ENCODE measurements around the gene HYI. TPM values are rescaled to one million over a fixed set of nuclear protein-coding genes. Genes with fewer than 3 reads are reported as not detected.

The HYI gene
- total RNA-seq, 1 donor = 24.0 TPM

DNA sequence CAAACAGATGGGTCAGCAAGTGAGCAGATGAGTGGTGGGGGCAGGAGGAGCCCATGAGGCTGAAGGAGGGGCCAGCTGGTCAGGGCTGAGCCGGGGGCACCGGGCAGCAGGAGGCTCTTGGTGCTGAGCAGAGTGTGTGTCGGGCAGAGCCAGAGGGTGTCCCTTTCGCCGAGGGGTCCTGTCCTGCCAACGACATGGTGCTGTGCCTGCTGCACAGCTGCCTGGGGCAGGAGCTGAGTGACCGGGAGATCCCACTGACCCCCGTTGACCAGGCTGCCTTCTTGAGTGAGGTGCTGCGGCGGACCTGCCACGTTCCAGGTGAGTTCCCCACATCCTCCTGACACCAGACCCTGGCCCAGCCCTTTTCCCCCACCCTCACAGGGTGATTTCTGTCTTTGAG, 27.5 kb downstream of the HYI start:
- H3K4me3 ChIP-seq (ENCODE audit: low read depth, low read length) = no peak overlapping the region
- no peak for DNase-seq (ENCODE audit: low read depth)
- TF ChIP-seq, protein P1, sequence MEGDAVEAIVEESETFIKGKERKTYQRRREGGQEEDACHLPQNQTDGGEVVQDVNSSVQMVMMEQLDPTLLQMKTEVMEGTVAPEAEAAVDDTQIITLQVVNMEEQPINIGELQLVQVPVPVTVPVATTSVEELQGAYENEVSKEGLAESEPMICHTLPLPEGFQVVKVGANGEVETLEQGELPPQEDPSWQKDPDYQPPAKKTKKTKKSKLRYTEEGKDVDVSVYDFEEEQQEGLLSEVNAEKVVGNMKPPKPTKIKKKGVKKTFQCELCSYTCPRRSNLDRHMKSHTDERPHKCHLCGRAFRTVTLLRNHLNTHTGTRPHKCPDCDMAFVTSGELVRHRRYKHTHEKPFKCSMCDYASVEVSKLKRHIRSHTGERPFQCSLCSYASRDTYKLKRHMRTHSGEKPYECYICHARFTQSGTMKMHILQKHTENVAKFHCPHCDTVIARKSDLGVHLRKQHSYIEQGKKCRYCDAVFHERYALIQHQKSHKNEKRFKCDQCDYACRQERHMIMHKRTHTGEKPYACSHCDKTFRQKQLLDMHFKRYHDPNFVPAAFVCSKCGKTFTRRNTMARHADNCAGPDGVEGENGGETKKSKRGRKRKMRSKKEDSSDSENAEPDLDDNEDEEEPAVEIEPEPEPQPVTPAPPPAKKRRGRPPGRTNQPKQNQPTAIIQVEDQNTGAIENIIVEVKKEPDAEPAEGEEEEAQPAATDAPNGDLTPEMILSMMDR (IDR thresholded peaks at IDR 0.05; ENCODE audit: insufficient read depth, low read length) = no peak

DNA sequence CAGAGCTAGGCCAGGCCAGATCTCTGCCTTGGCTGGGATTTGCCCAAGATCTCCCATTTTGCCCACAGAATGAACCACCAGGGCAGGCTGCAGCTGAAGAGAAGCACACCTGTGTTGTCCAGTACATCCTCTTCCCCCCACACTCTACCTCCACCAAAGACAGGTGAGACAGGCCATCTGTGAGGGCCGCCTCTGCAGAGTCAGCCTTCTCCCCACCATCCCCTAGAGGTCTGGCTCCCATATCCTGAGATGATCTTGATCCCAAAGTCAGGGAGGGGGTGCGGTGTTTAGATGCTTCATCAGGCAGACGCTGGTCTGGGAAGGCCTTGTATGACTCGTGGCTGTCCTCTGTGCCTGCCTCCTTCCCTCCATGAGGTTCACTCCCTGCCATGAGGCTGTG, 28.7 kb downstream of the HYI start:
- TF ChIP-seq, protein P1 (IDR thresholded peaks at IDR 0.05; ENCODE audit: insufficient read depth, low read length) = no peak
- no peak overlapping the region for H3K4me3 ChIP-seq (ENCODE audit: low read depth, low read length)
- DNase-seq (ENCODE audit: low read depth) = no peak

- DNase-seq (ENCODE audit: low read depth) = no peak
- H3K4me3 ChIP-seq (ENCODE audit: low read depth, low read length) = no peak overlapping the region
- TF ChIP-seq, protein P1 (IDR thresholded peaks at IDR 0.05; ENCODE audit: insufficient read depth, low read length) = no peak
Measured at GRCh38 chr1:43423672-43424550, 29.8 kb downstream of the HYI start.

DNA sequence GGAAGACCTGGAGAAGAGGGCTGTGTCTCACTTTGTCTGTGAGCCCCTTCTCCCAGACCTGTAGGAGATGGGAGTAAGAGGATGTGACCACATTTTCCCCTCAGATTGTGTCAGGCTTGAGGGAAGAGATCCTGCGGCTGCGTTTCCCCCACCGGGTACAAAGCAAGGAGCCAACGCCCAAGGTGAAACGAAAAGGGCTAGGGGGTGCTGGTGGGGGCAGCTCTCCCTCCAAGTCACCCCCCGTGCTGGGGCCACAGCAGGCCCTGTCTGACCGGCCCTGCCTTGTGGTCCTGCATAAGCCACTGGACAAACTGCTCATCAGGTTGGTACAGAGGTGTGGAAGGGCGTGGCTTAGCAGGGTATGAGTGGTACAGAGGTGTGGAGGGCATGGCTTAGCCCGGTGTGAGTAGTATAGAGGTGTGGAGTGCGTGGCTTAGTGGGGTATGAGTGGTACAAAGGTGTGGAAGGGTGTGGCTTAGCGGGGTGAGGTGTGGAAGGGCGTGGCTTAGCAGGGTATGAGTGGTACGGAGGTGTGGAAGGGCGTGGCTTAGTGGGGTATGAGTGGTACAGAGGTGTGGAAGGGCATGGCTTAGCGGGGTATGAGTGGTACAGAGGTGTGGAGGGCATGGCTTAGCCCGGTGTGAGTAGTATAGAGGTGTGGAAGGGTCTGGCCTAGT, 30.6 kb downstream of the HYI start:
- TF ChIP-seq, protein P1 (IDR thresholded peaks at IDR 0.05; ENCODE audit: insufficient read depth, low read length) = no peak
- H3K4me3 ChIP-seq (ENCODE audit: low read depth, low read length) = no peak overlapping the region
- DNase-seq (ENCODE audit: low read depth) = no peak

GRCh38 chr1:43421976-43422750, 31.6 kb downstream of the HYI start:
- no peak for DNase-seq (ENCODE audit: low read depth)
- no peak overlapping the region for H3K4me3 ChIP-seq (ENCODE audit: low read depth, low read length)
- TF ChIP-seq, protein P1 (IDR thresholded peaks at IDR 0.05; ENCODE audit: insufficient read depth, low read length) = no peak

DNA sequence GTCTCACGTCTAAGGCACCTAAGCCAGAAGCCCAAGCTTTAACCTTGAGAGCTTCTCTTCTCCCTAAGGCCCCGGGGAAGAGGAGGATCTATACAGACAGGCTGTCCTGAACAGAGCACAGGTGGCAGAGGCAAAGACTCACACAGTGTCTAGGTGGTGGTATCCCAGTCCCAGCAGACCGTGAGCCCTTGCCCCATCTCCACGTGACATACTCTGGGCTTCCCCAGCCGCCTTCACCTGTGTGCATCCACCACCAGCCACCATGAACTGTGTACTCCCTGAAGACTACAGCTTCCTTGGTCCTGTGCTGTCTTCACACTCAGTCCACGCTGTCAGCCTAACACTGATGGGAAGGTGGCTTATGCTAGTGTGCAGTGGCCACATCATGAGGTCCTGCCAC, 32.3 kb downstream of the HYI start:
- TF ChIP-seq, protein P1 (IDR thresholded peaks at IDR 0.05; ENCODE audit: insufficient read depth, low read length) = no peak
- no peak overlapping the region for H3K4me3 ChIP-seq (ENCODE audit: low read depth, low read length)
- no peak for DNase-seq (ENCODE audit: low read depth)
